Stimulated activated naive CD4-positive, alpha-beta T cell treated with Interleukin-2 at 50 U/mL for 16 hours (primary cell): ENCODE results near the gene OLFM3.

ENCODE experiments used
- DNase-seq: peaks from one replicate; lab custom pipeline; 2025; lab: John Stamatoyannopoulos, UW

The OLFM3 gene

DNA sequence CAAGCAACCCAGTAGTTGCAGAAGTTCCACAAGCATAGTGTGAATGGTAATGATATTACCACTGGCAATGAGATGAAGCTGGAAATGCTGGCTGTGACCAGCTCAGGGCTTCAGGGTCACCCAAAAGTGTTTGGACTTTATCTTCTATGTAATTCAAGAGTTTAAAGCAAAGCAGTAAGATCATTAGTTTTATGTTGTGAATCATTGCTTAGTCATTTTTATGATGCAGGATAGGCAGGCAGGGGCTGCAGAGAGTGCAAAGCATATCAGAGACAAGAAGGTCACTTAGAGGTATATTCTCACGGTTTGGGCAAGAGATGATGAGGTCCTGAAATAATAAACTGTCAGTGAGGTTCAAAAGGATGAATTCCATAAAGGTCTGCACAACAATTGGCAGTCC lies 147.4 kb downstream of the OLFM3 start:
- DNase-seq: no peak

- DNase-seq: no peak
These were observed 149.1 kb downstream of the OLFM3 start for GRCh38 chr1:101847626-101848025.

DNA sequence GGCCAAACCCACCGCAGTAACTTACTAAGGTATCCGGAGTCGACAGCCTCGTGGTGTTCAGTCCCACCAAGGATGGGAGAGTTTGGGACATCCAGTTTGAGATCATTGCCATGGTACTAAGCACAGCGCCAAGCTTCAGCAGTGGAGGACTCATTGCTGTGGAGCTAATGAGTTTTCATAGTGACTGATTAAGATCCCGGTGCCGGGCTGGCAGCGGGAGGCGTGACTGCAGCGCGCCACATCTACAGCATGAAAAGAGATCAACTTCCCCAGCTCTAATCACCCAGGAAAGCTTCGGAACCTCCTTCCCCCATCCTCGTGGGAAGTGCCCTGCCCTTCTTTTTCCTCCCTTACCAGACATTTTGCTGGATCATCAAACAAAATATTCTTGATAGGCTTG lies 149.9 kb downstream of the OLFM3 start:
- DNase-seq: no peak

DNA sequence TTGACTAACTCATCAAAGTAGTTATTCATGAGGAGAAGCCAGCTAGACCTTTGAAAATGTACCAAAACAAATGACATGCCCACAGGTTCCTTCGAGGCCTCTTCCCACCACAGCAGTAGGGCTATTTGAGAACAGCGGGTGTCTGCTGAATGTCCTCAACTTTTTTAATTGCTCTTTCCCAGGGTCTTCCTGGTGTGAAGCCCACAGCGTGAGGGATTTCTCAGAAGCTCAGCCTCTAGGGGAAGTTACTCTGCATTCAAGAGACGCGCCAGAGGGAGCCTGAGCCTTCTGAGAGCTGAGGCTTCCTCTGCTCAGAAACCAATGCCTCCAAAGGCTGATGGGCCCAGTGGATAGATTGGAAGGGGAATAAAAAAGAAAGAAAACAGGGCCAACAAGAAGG lies 153.6 kb downstream of the OLFM3 start:
- DNase-seq: no peak

GRCh38 chr1:101841824-101842223 lies 154.9 kb downstream of the OLFM3 start:
- no peak for DNase-seq

- DNase-seq: no peak
These were observed 160.7 kb downstream of the OLFM3 start for GRCh38 chr1:101835988-101836387.

DNA sequence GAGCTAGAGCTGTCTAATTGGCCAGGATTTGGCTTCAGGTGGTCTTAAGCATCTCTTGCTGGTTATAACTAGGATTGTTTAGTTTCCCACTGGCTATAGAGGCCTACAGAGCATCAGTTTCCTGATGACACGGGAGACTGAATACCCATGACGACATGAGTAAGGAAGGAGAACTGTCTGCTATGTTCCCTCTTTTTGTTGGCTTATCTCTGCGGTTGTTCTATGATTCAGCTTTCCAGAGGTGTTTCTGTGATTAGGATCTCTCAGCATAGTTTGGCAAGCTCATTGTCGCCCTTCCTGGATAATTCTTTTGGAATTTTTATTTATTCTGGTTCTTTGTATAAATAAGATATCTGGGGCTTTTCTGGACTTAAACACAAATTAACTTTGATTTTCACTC lies 163.4 kb downstream of the OLFM3 start:
- DNase-seq: no peak

GRCh38 chr1:101826416-101826815 lies 170.3 kb downstream of the OLFM3 start:
- DNase-seq: no peak

GRCh38 chr1:101820071-101820470 lies 176.7 kb downstream of the OLFM3 start:
- DNase-seq: no peak

GRCh38 chr1:101816262-101816661 lies 180.5 kb downstream of the OLFM3 start:
- no peak for DNase-seq

- DNase-seq: no peak
These were observed 198.3 kb downstream of the OLFM3 start for GRCh38 chr1:101798417-101798816.

DNA sequence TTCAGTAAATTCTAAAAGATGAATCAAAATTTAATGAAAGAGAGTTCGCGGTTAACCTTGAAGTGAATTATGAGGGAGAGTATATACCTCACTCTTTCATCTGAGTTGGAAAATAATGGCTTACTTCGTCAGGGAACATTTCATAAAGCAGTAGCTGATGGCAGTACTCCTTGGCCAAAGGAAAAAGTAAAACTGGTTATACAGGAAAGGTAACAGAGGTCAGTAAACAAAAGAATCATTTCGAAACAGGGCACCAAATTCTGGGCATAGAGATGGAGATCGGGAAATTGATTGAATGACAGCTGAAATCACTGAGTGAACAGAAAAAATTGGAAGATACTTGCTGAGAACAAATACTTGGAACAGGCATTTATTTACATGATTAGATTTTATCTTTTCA lies 199.0 kb downstream of the OLFM3 start:
- DNase-seq: no peak

DNA sequence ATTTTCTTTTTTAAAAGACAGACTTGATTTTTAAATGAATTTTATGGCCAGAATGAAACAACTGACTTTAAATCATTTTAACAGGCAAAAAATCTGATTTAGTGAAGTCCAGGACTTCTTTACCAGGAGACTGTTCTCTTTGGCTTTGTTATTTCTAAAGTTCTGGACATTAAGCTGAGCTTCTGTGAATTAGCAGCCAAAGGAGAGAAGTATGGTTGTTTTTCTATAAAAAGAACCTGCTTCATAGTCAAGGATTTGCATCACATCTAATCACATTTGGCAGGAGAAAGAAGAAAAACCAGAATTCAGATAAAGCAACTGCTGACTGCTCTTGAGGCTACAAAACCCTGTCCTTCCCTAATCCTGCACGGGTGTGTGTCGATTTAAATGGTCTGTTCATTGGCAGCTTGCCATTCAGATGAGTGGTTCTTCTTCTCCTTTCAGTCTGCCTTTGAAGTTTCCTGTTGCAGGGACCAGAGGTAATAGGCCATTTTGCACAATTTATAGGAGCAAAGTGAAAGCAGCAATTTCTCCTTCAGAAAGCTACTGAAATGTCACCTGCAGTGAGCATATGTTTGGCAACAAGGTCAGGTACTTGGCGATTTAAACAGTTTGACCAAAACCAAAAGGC lies 215.4 kb downstream of the OLFM3 start:
- no peak for DNase-seq

DNA sequence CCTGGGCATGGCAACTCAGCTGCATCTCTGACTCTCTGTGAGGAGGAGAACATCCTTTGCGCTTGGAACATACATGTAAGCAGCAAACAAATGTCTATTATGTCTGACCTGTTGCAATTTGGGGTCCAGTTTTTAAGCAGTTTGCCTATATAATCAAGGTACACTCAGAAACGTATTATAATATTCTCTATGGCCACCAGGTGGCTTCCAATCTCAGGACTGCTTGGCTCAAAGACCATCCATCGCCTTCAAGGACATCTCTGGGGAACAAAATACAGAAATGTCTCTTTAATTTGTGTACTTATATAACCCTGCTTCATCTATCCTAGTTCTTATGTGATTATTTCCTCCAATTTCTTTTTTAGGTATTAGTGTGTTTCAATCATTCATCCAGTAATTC lies 227.2 kb downstream of the OLFM3 start:
- DNase-seq: no peak

DNA sequence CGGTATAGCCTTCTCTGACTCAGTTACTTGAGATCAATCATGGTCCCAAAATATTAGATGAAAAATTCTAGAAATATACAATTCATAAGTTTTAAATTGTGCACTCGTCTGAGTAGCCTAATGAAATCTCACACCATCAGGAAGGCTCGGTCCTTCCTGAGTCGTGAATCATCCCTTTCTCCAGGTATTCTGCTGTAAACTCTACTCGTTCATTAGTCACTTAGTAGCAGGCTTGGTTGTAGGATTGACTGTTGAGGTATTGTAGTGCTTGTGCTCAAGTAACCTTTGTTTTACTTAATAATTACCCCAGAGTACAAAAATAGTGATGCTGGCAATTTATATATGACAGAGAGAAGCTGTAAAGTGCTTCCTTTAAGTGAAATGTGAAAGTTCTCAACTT lies 238.7 kb downstream of the OLFM3 start:
- no peak for DNase-seq

- DNase-seq: no peak
These were observed 240.3 kb downstream of the OLFM3 start for GRCh38 chr1:101756411-101756810.
